Thyroid gland (tissue), 4 donors: Measurements from ENCODE around the gene IL6. TPM values are rescaled to one million over a fixed set of nuclear protein-coding genes. Genes with fewer than 3 reads are reported as not detected.
A peak's percentile ranks its signal among the peaks of the same experiment; 100 is the strongest.

Source experiments
- DNase-seq, 2 donors: peaks; one replicate each; pipeline ENCODE4 v3.0.0-alpha.2; 2019
- H3K27ac ChIP-seq, 3 donors: fragments of 200-600 bp; sonication (generic); 1 replicate in 2 of 3; 2 replicates in 1 of 3; pipeline ENCODE4 v1.5.1; 2016 to 2019; ENCODE audit warnings: mild to moderate bottlenecking in 1 of 3, moderate library complexity in 1 of 3
- H3K27me3 ChIP-seq: fragments of 200-600 bp; sonication (generic); one replicate; pipeline ENCODE4 v1.5.1; 2019
- H3K36me3 ChIP-seq, 2 donors: fragments of 200-600 bp; sonication (generic); one replicate each; pipeline ENCODE4 v1.5.1; 2016 to 2019
- H3K4me1 ChIP-seq, 2 donors: fragments of 200-600 bp; sonication (generic); one replicate each; pipeline ENCODE4 v1.5.1; 2017 to 2019
- H3K4me3 ChIP-seq, 3 donors: fragments of 200-600 bp; sonication (generic); replicated peaks in 1 of 3; 1 replicate in 2 of 3; 2 replicates in 1 of 3; pipeline ENCODE4 v1.5.1; 2016; ENCODE audit warnings: mild to moderate bottlenecking in 1 of 3
- H3K9me3 ChIP-seq: fragments of 200-600 bp; sonication (generic); one replicate; pipeline ENCODE4 v1.5.1; 2017
- POLR2A ChIP-seq, 2 donors: fragments of 450-650 bp; IDR thresholded peaks; one replicate each; pipeline ENCODE4 v1.6.1; 2017; ENCODE audit warnings: antibody characterized with exemption in 2 of 2, mild to moderate bottlenecking in 2 of 2, moderate library complexity in 1 of 2
- WGBS, 2 donors: methylation state at CpG; one replicate each; pipeline ENCODE4 v1.1.5; 2017; 5-methylcytosine and 5-hydroxymethylcytosine counted together
- intact Hi-C: fragments of 100-400 bp; cut with DNase I; formaldehyde crosslinking; loops from one replicate; pipeline ENCODE4 v1.15.1; 2023
- total RNA-seq, 4 donors: library from RNA; depleted of rRNA; stranded (reverse); fragments of >200 nt; gene quantifications; one replicate each; pipeline ENCODE4 v1.2.3, GENCODE V29; 2016
- TF ChIP-seq, protein P1 (sequence below), 6 experiments: fragments of 200-600 bp in 3 of 6; fragments of 450-650 bp in 3 of 6; sonication (generic) in 3 of 6; IDR thresholded peaks; one replicate each; pipeline ENCODE4 v1.5.1; 2016 to 2019; ENCODE audit warnings: antibody characterized with exemption in 6 of 6, mild to moderate bottlenecking in 2 of 6, inconsistent platforms in 1 of 6, moderate library complexity in 1 of 6

Gene IL6
- total RNA-seq, 4 donors from 2014 or later = 0.78 to 10.9 (median 3.7) TPM

DNA sequence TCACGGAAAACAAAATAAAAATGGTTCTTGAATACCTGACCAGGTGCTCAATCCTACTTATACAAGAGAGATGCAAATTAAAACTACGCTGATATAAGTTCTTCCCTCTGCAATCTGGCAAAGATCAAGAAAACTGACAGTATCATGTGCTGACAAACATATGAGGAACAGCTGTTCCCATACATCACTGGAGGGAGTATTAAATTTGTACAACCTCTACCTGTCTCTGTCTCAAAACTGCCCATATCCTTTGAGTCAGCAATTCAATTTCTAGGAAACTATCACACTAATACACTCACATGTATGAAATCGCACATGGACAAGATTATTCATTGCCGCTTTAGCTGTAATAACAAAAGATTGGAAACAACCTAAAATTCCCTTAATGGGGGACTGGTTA lies 11.0 kb upstream of the IL6 start:
- Histone ChIP-seq H3K27ac (no peak overlapping the region), H3K36me3 (no peaks in the 10 kb centered on the region), H3K9me3 (no peaks in the 10 kb centered on the region), H3K27me3 (no peaks in the 10 kb centered on the region), H3K4me3 (no peak overlapping the region), H3K4me1 (no peaks in the 10 kb centered on the region)
- no peak for DNase-seq
- intact Hi-C loops = no loop called here
- 93 to 96% methylated on average over 4 of the region's 4 CpGs for WGBS, 2 donors
- no peak for TF ChIP-seq POLR2A (IDR thresholded peaks at IDR 0.05)
- TF ChIP-seq, protein P1, sequence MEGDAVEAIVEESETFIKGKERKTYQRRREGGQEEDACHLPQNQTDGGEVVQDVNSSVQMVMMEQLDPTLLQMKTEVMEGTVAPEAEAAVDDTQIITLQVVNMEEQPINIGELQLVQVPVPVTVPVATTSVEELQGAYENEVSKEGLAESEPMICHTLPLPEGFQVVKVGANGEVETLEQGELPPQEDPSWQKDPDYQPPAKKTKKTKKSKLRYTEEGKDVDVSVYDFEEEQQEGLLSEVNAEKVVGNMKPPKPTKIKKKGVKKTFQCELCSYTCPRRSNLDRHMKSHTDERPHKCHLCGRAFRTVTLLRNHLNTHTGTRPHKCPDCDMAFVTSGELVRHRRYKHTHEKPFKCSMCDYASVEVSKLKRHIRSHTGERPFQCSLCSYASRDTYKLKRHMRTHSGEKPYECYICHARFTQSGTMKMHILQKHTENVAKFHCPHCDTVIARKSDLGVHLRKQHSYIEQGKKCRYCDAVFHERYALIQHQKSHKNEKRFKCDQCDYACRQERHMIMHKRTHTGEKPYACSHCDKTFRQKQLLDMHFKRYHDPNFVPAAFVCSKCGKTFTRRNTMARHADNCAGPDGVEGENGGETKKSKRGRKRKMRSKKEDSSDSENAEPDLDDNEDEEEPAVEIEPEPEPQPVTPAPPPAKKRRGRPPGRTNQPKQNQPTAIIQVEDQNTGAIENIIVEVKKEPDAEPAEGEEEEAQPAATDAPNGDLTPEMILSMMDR (IDR thresholded peaks at IDR 0.05) = no peak

DNA sequence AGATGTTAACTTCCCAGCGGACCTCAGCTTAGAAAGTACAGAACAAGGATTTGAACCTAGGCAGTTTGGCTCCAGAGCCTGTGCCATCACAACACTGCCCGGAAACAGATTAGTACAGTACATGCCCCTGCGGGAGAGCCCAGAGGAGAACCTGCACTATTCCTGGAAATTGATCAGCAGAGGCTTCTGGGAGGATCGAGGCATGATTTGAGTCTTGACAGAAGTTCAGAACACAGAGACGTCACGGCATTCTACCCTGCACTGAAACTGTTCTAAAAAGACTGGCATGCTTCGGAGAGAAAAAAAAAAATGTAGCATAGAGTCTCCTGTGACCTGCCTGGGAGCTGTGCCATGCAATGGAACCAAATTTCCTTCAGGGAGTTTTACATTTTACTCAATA lies 9.2 kb upstream of the IL6 start:
- DNase-seq = no peak
- TF ChIP-seq POLR2A (IDR thresholded peaks at IDR 0.05) = no peak
- TF ChIP-seq, protein P1 (IDR thresholded peaks at IDR 0.05) = no peak
- no peak overlapping the region for H3K4me3 ChIP-seq
- no peaks in the 10 kb centered on the region for H3K9me3 ChIP-seq
- H3K27ac ChIP-seq = no peak overlapping the region
- H3K27me3 ChIP-seq = no peaks in the 10 kb centered on the region
- H3K4me1 ChIP-seq = peaks cover 2 to 4% of the 10 kb centered on the region in 2 donors
- no peaks in the 10 kb centered on the region for H3K36me3 ChIP-seq
- intact Hi-C loops = no loop called here
- 73 to 74% methylated on average over 7 of the region's 7 CpGs for WGBS, 2 donors

- peaks cover 7 to 9% of the 10 kb centered on the region in 2 donors for H3K4me1 ChIP-seq
- no peaks in the 10 kb centered on the region for H3K36me3 ChIP-seq
- no peaks in the 10 kb centered on the region for H3K27me3 ChIP-seq
- TF ChIP-seq, protein P1 (IDR thresholded peaks at IDR 0.05) = no peak
- TF ChIP-seq POLR2A (IDR thresholded peaks at IDR 0.05) = no peak
- H3K9me3 ChIP-seq = no peaks in the 10 kb centered on the region
- DNase-seq = no peak
- H3K4me3 ChIP-seq = no peak overlapping the region
- WGBS, 2 donors = 76 to 80% methylated on average over 6 of the region's 6 CpGs
- no peak overlapping the region for H3K27ac ChIP-seq
- intact Hi-C loops = no loop called here
Measured at GRCh38 chr7:22718200-22718711, 8.7 kb upstream of the IL6 start.

- Histone ChIP-seq H3K4me1 (peaks cover 10 to 16% of the 10 kb centered on the region in 2 donors), H3K27me3 (no peaks in the 10 kb centered on the region), H3K36me3 (no peaks in the 10 kb centered on the region), H3K9me3 (no peaks in the 10 kb centered on the region), H3K4me3 (no peak overlapping the region), H3K27ac (no peak overlapping the region)
- no peak for DNase-seq
- WGBS, 2 donors = 25 to 35% methylated on average over 1 of the region's 1 CpG
- intact Hi-C loops = no loop called here
- no peak for TF ChIP-seq POLR2A (IDR thresholded peaks at IDR 0.05)
- TF ChIP-seq, protein P1 (IDR thresholded peaks at IDR 0.05) = no peak
Measured at GRCh38 chr7:22718911-22719420, 8.0 kb upstream of the IL6 start.

DNA sequence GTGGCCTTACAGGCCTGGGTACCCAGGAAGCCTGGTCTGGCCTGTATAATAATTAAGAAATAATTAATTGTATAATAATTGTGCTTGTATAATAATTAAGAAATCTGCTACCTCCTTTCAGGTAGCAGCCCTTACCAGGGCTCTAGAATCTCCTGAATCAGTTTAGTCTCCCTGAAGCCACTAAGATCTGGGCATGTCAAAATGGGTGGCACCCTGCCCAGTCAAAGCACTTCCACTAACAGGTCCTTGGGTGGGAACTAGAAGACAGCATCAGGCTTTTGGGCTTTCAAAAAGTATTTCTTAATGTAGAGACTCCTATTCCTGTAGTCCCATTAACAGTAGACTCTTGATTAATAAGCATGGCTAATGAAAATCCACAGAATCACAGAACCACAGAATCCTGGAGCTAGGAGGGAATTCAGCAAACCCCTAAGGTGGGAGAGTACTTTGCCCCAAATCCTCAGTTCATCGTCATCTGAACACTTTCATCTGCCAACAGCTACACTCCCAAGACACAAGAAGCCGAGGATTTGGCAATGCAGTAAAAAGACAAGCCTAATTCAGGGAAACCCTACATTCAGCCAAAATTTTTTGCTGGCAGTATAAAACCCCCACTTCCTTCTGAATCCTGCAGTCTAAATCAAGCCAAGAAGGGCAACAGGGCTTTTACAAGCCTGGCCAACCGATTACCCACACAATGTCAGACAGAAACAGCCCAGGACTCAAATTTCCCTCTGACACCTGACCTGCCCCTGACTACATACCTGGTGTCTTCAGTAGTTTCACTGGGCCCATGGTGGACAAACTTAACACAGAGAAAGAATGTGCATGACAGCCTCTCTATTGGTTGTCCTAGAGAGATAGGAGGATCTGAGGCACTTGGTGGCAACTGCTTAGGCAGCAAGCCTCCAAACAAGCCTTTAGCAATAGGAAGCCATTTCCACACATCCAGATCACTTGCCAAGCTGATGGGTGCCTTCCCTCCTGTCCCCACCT lies 5.9 kb upstream of the IL6 start:
- no peak for TF ChIP-seq POLR2A (IDR thresholded peaks at IDR 0.05)
- intact Hi-C loops = no loop called here
- Histone ChIP-seq H3K27me3 (no peaks in the 10 kb centered on the region), H3K27ac (no peak overlapping the region), H3K4me3 (no peak overlapping the region), H3K9me3 (no peaks in the 10 kb centered on the region), H3K36me3 (no peaks in the 10 kb centered on the region), H3K4me1 (peaks cover 13 to 23% of the 10 kb centered on the region in 2 donors)
- DNase-seq = peak; percentile 50 to 58
- WGBS, 2 donors = 58 to 62% methylated on average over 3 of the region's 3 CpGs
